Measurements from ENCODE around the gene PAK2. TPM values are rescaled to one million over a fixed set of nuclear protein-coding genes. Genes with fewer than 3 reads are reported as not detected.

The PAK2 gene
- total RNA-seq, 1 donor from 2014 or later, result 77.8 TPM

DNA sequence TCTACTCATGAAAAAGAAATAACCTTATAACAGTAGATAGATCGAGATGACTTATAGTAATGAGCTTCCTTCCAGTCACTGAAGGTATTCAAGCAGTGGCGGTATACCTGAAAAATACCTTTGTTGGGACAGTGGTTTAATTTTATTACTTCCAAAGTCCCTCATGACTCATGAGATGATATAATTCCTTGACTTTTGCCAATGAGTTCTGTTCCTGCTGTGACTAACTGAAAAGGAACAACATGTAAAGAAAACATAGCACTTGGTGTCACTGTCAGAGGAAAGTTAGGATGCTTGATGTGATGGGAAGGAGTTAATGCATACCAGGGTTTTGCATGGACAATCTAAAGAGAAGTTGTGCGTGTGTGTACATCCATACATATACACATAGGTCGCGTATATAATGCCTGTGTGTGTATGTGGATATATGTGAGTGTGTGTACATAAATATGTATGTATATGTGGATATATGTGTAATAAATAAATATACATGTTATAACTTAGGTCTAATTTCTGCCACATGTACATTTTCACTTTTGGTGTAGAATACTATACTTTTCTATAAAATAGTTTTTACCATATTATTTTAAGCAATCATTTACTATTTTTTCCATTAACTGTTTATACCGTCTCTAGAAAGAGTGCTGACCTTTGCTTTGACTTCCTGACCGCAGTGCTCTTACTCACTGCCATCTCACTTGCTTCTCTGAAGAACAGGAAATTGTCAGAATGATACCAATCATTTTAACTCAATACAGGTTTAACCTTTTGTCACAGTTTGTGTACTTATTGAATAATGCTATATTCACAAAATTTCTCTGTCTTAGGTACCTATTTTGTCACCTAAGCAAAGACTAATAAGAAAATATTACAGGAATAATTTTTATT, 12.6 kb upstream of the PAK2 start:
- H3K27me3 ChIP-seq, result no peaks in the 10 kb centered on the region
- DNase-seq (no peak), ATAC-seq (peak; percentile 25)
- H3K4me1 ChIP-seq, result no peaks in the 10 kb centered on the region
- TF ChIP-seq, protein P1, sequence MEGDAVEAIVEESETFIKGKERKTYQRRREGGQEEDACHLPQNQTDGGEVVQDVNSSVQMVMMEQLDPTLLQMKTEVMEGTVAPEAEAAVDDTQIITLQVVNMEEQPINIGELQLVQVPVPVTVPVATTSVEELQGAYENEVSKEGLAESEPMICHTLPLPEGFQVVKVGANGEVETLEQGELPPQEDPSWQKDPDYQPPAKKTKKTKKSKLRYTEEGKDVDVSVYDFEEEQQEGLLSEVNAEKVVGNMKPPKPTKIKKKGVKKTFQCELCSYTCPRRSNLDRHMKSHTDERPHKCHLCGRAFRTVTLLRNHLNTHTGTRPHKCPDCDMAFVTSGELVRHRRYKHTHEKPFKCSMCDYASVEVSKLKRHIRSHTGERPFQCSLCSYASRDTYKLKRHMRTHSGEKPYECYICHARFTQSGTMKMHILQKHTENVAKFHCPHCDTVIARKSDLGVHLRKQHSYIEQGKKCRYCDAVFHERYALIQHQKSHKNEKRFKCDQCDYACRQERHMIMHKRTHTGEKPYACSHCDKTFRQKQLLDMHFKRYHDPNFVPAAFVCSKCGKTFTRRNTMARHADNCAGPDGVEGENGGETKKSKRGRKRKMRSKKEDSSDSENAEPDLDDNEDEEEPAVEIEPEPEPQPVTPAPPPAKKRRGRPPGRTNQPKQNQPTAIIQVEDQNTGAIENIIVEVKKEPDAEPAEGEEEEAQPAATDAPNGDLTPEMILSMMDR (IDR thresholded peaks at IDR 0.05), result no peak
- H3K4me3 ChIP-seq, result no peak overlapping the region
- no peaks in the 10 kb centered on the region for H3K9me3 ChIP-seq
- no peak overlapping the region for H3K27ac ChIP-seq
- peaks cover 20% of the 10 kb centered on the region for H3K36me3 ChIP-seq
- intact Hi-C loops (cut with DNase I), result no loop called here

DNA sequence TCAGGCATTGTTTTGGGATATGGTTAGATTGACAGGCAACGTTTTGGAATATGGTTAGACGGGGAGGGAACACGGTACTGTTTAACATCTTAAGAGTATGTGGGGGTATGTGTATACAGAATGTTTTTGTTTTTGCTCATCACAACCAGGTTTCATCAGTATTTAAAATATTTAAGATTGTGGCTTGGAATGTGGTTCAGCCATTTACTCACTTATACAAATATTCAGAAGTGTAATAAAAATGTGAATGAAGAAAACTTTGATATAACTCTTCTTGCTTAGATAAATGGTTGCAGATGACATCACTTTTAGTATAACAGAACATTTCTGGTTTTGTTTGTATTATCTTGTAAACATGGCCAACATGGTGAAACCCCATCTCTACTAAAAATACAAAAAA, 3.9 kb upstream of the PAK2 start:
- no peaks in the 10 kb centered on the region for H3K9me3 ChIP-seq
- no peak overlapping the region for H3K27ac ChIP-seq
- no peak overlapping the region for H3K4me3 ChIP-seq
- peaks cover 12% of the 10 kb centered on the region for H3K36me3 ChIP-seq
- TF ChIP-seq, protein P1 (IDR thresholded peaks at IDR 0.05), result no peak
- ATAC-seq, result no peak
- intact Hi-C loops (cut with DNase I), result no loop called here
- no peak for DNase-seq
- H3K4me1 ChIP-seq, result peaks cover 4% of the 10 kb centered on the region
- H3K27me3 ChIP-seq, result no peaks in the 10 kb centered on the region

DNA sequence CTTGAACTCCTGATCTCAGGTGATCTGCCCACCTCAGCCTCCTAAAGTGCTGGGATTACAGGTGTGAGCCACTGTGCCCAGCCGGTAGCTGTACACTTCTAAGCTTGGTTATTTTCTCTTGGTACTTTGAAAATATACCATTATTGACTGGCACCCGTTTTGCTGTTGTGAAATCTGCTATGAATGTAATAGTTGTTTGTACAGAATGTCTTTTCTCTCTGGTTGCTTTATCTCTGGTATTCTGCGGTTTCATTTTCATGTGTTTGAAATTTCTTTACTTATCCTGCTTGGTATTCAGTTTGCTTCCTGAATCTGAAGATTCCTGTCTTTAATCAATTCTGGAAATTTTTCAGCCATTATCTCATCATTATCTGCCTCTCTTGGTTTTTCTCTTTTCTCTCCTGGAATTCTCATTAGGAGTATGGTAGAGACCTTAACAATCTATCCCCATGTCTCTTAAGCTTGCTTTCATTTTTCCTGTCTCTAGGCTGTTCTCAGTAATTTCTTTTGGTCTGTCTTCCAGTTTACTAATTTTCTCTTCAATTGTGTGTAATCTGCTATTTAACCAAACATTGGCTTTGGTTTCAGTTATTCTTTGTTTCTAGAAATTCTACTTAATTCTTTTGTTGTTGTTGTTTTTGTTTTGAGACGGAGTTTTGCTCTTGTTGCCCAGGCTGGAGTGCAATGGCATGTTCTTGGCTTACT, 2.8 kb upstream of the PAK2 start:
- TF ChIP-seq, protein P1 (IDR thresholded peaks at IDR 0.05), result no peak
- Histone ChIP-seq H3K9me3 (no peaks in the 10 kb centered on the region), H3K4me1 (peaks cover 11% of the 10 kb centered on the region), H3K27me3 (no peaks in the 10 kb centered on the region), H3K27ac (no peak overlapping the region), H3K36me3 (peaks cover 8% of the 10 kb centered on the region), H3K4me3 (no peak overlapping the region)
- intact Hi-C loops (cut with DNase I), result no loop called here
- no peak for DNase-seq
- no peak for ATAC-seq

DNA sequence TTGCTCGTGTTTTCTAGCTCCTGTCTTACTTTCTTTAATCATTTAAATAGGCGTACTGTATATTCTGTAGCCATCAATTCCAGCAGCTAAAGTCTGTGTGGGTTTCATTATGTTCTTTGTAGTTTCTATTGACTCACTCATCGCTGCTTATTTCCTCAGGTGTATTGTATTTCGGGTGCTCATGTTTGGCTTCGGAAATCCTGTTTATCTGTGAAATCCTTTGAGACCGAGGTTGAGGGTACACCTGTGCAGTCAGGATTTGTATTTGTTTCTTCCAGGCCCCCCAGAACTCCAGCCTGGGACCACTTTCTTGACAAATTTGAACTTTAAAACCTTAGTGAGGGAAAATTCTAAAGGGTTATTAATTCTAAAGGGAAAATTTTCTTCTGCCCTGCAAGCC, 2.0 kb upstream of the PAK2 start:
- ATAC-seq (no peak), DNase-seq (no peak)
- H3K36me3 ChIP-seq, result peaks cover 8% of the 10 kb centered on the region
- H3K27me3 ChIP-seq, result no peaks in the 10 kb centered on the region
- intact Hi-C loops (cut with DNase I), result no loop called here
- H3K4me3 ChIP-seq, result no peak overlapping the region
- no peak overlapping the region for H3K27ac ChIP-seq
- TF ChIP-seq, protein P1 (IDR thresholded peaks at IDR 0.05), result no peak
- H3K4me1 ChIP-seq, result peaks cover 17% of the 10 kb centered on the region
- no peaks in the 10 kb centered on the region for H3K9me3 ChIP-seq

DNA sequence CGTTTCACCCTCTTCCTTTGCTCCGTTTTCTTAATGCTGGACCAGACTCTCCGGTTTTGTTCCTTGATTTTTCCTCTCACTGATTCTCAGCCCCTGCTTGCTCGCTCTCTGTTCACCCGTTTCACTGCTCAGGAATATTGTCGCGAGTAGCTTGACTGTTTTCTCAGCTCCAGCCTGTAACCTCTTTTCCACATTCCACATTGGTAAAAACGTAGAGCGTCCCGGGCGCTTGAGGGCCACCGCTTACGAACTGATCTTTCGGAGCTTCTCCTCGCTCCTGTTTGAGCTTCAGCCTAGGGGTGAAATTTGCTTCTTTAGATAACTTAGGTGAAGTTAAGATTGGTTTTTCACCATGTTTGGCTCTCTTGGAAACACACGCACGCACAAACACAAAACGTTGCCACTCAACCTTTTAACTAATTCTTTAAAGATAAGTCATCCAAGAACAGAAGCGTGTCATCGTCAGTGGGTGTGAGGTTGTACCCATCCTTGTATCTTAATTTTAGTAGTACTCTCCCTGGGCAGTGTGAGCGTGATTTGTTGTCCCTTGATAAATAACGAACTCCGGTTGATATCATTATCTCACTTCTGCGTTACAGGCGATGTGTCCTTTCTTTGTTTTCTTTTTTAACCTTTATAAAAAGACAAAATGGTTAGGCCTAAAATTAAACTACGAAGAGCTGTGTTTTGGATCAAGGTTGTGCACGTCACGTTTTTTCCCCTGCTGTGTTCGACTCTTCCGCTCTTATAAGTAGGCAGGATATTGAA, 1.0 kb downstream of the PAK2 start:
- peak overlapping the region; percentile 97 for H3K4me3 ChIP-seq
- H3K4me1 ChIP-seq, result peaks cover 22% of the 10 kb centered on the region
- ATAC-seq (peak; percentile 2), DNase-seq (peak; percentile 61)
- H3K36me3 ChIP-seq, result no peaks in the 10 kb centered on the region
- TF ChIP-seq, protein P1 (IDR thresholded peaks at IDR 0.05), result no peak
- H3K27me3 ChIP-seq, result no peaks in the 10 kb centered on the region
- peak overlapping the region; percentile 98 for H3K27ac ChIP-seq
- intact Hi-C loops (cut with DNase I), result no loop called here
- no peaks in the 10 kb centered on the region for H3K9me3 ChIP-seq

Measured in upper lobe of right lung (tissue), 1 donor.